GM10248 (cell line): ENCODE data around the gene CCND1.

Experiments used
- CTCF ChIA-PET: fragments of 300-600 bp; sonication (Branson Sonifier 250); formaldehyde crosslinking; extraction: SDS; loops from one replicate; lab custom pipeline; 2021; ENCODE audit warnings: antibody characterized with exemption; lab: Yijun Ruan, JAX
- POLR2A ChIA-PET: fragments of 350-650 bp; sonication (Branson Sonifier 250); formaldehyde crosslinking; extraction: SDS; loops from one replicate; lab custom pipeline; 2020; ENCODE audit warnings: antibody characterized with exemption; lab: Yijun Ruan, JAX
- DNase-seq: peaks from one replicate; pipeline ENCODE4 v3.0.0; 2012; ENCODE audit errors: extremely low spot score
- TF ChIP-seq, protein P1 (sequence below): IDR thresholded peaks from 2 replicates; pipeline ENCODE4 v1.5.1; 2012; ENCODE audit warnings: mild to moderate bottlenecking, low read depth; ENCODE audit errors: extremely low read depth, missing control alignments, control extremely low read depth

Gene CCND1

GRCh38 chr11:69635804-69636511 lies 5.0 kb upstream of the CCND1 start:
- ChIA-PET POLR2A (no interaction called here), CTCF (interaction anchor here (0.7 to 1.6 kb wide), 4 partner anchors 8 to 534 kb away, joined by 3 to 4 read pairs (median 3); no protein-coding TSS in a partner anchor)
- DNase-seq, result no peak
- TF ChIP-seq, protein P1, sequence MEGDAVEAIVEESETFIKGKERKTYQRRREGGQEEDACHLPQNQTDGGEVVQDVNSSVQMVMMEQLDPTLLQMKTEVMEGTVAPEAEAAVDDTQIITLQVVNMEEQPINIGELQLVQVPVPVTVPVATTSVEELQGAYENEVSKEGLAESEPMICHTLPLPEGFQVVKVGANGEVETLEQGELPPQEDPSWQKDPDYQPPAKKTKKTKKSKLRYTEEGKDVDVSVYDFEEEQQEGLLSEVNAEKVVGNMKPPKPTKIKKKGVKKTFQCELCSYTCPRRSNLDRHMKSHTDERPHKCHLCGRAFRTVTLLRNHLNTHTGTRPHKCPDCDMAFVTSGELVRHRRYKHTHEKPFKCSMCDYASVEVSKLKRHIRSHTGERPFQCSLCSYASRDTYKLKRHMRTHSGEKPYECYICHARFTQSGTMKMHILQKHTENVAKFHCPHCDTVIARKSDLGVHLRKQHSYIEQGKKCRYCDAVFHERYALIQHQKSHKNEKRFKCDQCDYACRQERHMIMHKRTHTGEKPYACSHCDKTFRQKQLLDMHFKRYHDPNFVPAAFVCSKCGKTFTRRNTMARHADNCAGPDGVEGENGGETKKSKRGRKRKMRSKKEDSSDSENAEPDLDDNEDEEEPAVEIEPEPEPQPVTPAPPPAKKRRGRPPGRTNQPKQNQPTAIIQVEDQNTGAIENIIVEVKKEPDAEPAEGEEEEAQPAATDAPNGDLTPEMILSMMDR, result no peak

DNA sequence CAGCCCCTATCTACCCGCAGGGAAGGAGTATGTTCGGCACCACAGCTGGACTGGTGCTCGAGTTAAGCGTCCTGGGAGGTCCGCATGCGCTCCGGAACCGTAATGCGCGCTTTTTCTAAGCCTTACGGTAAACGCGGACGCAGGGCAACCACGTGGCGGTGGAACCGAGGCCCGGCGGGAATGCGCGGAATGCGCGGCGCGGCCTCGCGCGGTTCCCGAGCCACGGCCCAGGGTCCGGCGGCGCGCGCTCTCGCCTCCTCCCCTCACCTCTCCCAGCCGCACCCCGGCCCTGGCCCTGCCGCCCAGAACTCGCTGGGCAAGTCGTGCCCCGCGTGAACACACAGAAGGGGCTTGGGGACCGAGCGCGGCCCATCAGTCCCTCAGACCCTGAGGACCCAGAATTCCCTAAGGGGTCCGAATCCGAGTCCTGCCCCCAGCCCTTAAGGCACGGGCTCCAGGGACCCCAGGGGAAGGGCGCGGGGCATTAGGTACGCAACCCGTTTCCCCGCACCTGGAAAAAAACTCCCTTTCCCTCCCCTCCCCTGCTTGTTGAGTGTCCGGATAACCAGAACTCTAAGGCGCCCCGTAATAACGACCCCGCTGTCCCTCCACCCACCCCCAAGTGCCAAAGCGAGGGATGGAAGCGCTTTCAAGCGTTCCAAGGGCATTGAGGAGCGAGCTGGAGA lies 4.3 kb upstream of the CCND1 start:
- TF ChIP-seq, protein P1, result no peak
- POLR2A ChIA-PET, result no interaction called here
- CTCF ChIA-PET, result interaction anchor here (0.7 to 1.6 kb wide), 3 partner anchors 34 to 535 kb away, joined by 3 read pairs; no protein-coding TSS in a partner anchor
- no peak for DNase-seq

DNA sequence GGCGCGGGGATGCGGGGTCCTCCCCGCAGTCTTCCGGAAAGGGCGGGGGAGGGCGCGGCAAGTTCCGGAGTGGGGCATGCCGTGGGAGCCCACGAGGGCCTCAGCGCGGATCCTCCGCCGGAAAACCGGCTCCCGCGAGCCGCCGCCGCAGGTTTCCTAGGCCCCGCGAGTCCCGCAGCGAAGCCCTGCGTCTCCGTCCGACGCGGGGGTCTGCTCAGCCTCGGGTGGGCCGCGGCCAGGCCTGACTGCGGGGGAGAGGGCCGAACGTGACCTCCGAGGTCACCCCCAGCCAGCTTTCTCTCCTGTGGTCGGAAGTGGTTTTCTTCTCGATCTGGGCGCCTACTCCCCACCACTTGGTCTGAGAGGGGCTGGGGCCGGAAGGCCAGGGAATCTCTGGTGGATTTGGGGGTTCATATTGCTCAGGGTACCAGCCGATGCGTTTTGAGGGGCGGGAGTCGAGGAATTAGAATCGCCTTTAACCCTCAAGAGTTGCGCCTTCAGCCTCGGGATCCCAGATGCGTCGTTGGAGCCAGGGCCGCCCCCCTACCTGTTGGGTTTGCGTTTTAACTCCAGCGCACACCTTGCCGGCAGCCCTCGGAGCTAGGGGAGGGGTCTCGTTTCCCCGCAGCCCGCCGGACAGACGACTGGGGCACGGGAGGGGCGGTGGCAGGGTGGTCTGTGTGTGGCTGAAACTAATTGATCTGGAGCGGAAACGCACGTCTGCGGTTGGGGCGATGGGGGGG lies 3.6 kb upstream of the CCND1 start:
- TF ChIP-seq, protein P1, result no peak
- no peak for DNase-seq
- ChIA-PET CTCF (no interaction called here), POLR2A (no interaction called here)

GRCh38 chr11:69637941-69638871 lies 2.8 kb upstream of the CCND1 start:
- TF ChIP-seq, protein P1, result no peak
- CTCF ChIA-PET, result no interaction called here
- no peak for DNase-seq
- POLR2A ChIA-PET, result no interaction called here

DNA sequence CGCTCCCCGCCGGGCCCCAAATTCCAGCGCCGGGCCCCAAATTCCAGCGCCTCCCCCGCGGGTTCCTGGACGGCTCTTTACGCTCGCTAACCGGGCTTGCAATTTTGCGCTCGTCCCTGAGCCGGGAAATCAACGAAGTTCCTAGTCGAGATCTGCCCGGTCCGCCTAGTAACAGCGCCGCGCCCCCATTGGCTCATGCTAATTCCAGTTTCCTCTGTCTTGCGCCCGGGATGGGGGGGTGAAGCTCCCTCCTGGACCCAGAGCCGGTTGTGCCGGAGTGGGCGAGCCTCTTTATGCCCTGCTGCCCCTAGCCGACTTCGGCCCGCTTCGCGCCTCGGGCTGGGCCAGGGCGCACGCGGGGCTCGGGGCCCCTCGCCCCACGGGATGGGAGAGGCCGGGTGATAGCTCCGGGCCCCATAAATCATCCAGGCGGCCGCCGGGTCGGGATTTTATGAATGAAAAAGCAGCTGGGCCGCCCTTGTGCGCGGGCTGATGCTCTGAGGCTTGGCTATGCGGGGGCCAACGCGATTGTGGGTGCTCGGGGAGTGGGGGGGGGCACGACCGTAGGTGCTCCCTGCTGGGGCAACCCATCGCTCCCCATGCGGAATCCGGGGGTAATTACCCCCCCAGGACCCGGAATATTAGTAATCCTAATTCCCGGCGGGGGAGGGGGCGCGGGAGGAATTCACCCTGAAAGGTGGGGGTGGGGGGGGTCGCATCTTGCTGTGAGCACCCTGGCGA lies 1.8 kb upstream of the CCND1 start:
- TF ChIP-seq, protein P1, result no peak
- CTCF ChIA-PET, result no interaction called here
- DNase-seq, result peak; percentile 69
- POLR2A ChIA-PET, result interaction anchor here (0.6 to 0.7 kb wide), 2 partner anchors 558 to 761 kb away, joined by 3 to 9 read pairs; no protein-coding TSS in a partner anchor
